Spleen (tissue), 11 donors: ENCODE measurements around the gene SMU1. TPM values are rescaled to one million over a fixed set of nuclear protein-coding genes. Genes with fewer than 3 reads are reported as not detected.
A peak's percentile ranks its signal among the peaks of the same experiment; 100 is the strongest.

ENCODE experiments used
- DNase-seq: peaks from one replicate; pipeline ENCODE4 v3.0.0-alpha.2; 2020
- H3K27ac ChIP-seq, 8 donors: fragments of 200-600 bp; sonication (generic) in 7 of 8; 1 replicate in 4 of 8; 2 replicates in 4 of 8; pipeline versions ENCODE4 v1.5.0 to v1.8.0; 2016 to 2021; ENCODE audit warnings: inconsistent platforms in 4 of 8, mild to moderate bottlenecking in 4 of 8, moderate library complexity in 1 of 8
- H3K27me3 ChIP-seq, 7 donors: fragments of 200-600 bp; sonication (generic) in 6 of 7; replicated peaks in 1 of 7; 1 replicate in 4 of 7; 2 replicates in 3 of 7; pipeline versions ENCODE4 v1.5.0 to v1.8.0; 2016 to 2021; ENCODE audit warnings: inconsistent platforms in 3 of 7, mild to moderate bottlenecking in 1 of 7
- H3K36me3 ChIP-seq, 6 donors: fragments of 200-600 bp; sonication (generic) in 5 of 6; 1 replicate in 4 of 6; 2 replicates in 2 of 6; pipeline versions ENCODE4 v1.5.0 to v1.8.0; 2016 to 2021; ENCODE audit warnings: inconsistent platforms in 2 of 6
- H3K4me1 ChIP-seq, 6 donors: fragments of 200-600 bp; sonication (generic) in 5 of 6; 1 replicate in 3 of 6; 2 replicates in 3 of 6; pipeline versions ENCODE4 v1.5.0 to v1.8.0; 2016 to 2021; ENCODE audit warnings: inconsistent platforms in 3 of 6
- H3K4me3 ChIP-seq, 8 donors: fragments of 200-600 bp; sonication (generic) in 7 of 8; 1 replicate in 4 of 8; 2 replicates in 4 of 8; pipeline versions ENCODE4 v1.5.0 to v1.8.0; 2016 to 2021; ENCODE audit warnings: inconsistent platforms in 4 of 8, mild to moderate bottlenecking in 4 of 8, moderate library complexity in 2 of 8
- H3K9me3 ChIP-seq, 8 donors: fragments of 200-600 bp; sonication (generic) in 7 of 8; 1 replicate in 4 of 8; 2 replicates in 4 of 8; pipeline versions ENCODE4 v1.5.0 to v1.8.0; 2016 to 2021; ENCODE audit warnings: inconsistent platforms in 4 of 8
- POLR2A ChIP-seq, 3 donors: fragments of 450-650 bp; IDR thresholded peaks; one replicate each; pipeline ENCODE4 v1.5.1; 2017; ENCODE audit warnings: antibody characterized with exemption in 3 of 3, mild to moderate bottlenecking in 1 of 3
- POLR2AphosphoS5 ChIP-seq, 3 donors: sonication (generic); formaldehyde crosslinking; IDR thresholded peaks; one replicate each; pipeline ENCODE4 v1.5.1; 2017; ENCODE audit warnings: antibody characterized with exemption in 3 of 3
- WGBS, 5 donors: extraction: QIAGEN DNeasy Blood & Tissue Kit in 3 of 5; methylation state at CpG; one replicate each; pipeline versions ENCODE4 v1.1.5 to v1.1.7; 2013 to 2018; 5-methylcytosine and 5-hydroxymethylcytosine counted together
- intact Hi-C: fragments of 100-400 bp; cut with DNase I; formaldehyde crosslinking; loops from one replicate; pipeline ENCODE4 v1.15.0; 2023; ENCODE audit warnings: low total_unique reads
- polyA plus RNA-seq, 3 donors: library from polyadenylated mRNA; stranded (reverse); fragments of 200-250 nt; gene quantifications; one replicate each; pipeline ENCODE4 v1.2.1, GENCODE V29; 2013
- total RNA-seq, 7 donors: library from RNA; depleted of rRNA in 3 of 7; stranded (reverse); fragments of >200 nt in 3 of 7; fragmentation: NEBNext Ultra II Directional in 4 of 7; extraction: Animal tissue kit (Norgen Biotek cat#: 25700) in 4 of 7; gene quantifications; one replicate each; pipeline versions ENCODE4 v1.1.0 to v1.2.1, GENCODE V29; 2016 to 2021
- TF ChIP-seq, protein P1 (sequence below), 11 experiments: fragments of 200-600 bp in 7 of 11; fragments of 450-650 bp in 4 of 11; sonication (generic) in 4 of 11; IDR thresholded peaks in 8 of 11; conservative IDR thresholded peaks in 3 of 11; 1 replicate in 7 of 11; 2 replicates in 4 of 11; pipeline versions ENCODE4 v1.4.0 to v1.8.0; 2016 to 2021; ENCODE audit warnings: antibody characterized with exemption in 11 of 11, inconsistent platforms in 4 of 11, mild to moderate bottlenecking in 1 of 11
- donor health status: healthy with polysubstance abuse.
- donor health status: DM: no; HTN: no; CAD: no; lungs with moderate emphysema.
- donor health status: DM: no; HTN: no; CAD: no.
- donor health status: Bipolar disorder and iron deficiency.
- donor health status: healthy.
- donor health status: DM: no; HTN: no; CAD: no.
- donor health status: DM: yes; HTN: yes; CAD: no.

Gene SMU1
- total and polyA plus RNA-seq, 10 donors = 7.2 to 23.3 (median 18.8) TPM

DNA sequence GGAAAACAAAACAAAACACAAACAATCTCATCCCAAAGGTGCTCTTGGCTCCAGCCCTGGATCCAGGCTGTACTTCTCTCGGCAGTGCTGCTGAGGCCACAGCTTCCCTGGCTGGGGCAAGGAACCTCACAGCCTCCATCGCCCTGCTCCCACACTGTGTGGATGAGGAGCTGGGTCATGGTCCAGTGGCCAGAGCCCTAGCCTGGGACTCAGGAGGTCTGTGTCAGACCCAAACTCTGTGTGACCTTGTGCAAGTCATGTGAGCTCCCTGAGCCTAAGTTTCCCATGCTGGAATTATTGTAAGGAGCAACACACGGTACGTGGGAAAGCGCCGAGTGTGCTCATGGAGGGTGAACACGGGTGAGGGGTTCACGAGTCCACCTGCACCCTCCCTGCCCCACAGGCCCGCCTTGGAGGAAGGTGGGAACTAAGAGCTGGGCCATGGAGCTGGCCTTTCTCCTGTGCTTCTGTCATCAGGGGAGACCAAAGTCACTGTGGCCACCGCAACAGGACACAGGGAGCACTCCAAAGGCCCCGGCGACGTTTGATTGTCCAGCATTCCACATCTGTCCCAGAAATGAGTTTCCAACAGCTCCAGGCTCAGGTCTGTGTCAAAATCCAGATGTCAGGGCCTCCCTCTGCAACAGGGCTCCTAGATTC, 26.2 kb upstream of the SMU1 start:
- TF ChIP-seq, protein P1, sequence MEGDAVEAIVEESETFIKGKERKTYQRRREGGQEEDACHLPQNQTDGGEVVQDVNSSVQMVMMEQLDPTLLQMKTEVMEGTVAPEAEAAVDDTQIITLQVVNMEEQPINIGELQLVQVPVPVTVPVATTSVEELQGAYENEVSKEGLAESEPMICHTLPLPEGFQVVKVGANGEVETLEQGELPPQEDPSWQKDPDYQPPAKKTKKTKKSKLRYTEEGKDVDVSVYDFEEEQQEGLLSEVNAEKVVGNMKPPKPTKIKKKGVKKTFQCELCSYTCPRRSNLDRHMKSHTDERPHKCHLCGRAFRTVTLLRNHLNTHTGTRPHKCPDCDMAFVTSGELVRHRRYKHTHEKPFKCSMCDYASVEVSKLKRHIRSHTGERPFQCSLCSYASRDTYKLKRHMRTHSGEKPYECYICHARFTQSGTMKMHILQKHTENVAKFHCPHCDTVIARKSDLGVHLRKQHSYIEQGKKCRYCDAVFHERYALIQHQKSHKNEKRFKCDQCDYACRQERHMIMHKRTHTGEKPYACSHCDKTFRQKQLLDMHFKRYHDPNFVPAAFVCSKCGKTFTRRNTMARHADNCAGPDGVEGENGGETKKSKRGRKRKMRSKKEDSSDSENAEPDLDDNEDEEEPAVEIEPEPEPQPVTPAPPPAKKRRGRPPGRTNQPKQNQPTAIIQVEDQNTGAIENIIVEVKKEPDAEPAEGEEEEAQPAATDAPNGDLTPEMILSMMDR (IDR thresholded peaks at IDR 0.05 in 8 of 11, conservative IDR thresholded peaks at IDR 0.05 in 3 of 11) = no peak
- TF ChIP-seq POLR2A (IDR thresholded peaks at IDR 0.05) (no peak), POLR2AphosphoS5 (IDR thresholded peaks at IDR 0.05) (peak in 2 of 3 donors; percentile 23 to 31)
- peak overlapping the region in 1 of 8 donors; percentile 17 for H3K27ac ChIP-seq
- H3K36me3 ChIP-seq = no peaks in the 10 kb centered on the region
- H3K27me3 ChIP-seq = no peaks in the 10 kb centered on the region
- H3K9me3 ChIP-seq = no peaks in the 10 kb centered on the region
- no peak overlapping the region for H3K4me3 ChIP-seq
- 90 to 97% (median 93%) methylated on average over 13 of the region's 13 CpGs for WGBS, 5 donors
- intact Hi-C loops = no loop called here
- H3K4me1 ChIP-seq = peaks cover 0 to 18% (median 10%) of the 10 kb centered on the region in 6 donors
- no peak for DNase-seq

DNA sequence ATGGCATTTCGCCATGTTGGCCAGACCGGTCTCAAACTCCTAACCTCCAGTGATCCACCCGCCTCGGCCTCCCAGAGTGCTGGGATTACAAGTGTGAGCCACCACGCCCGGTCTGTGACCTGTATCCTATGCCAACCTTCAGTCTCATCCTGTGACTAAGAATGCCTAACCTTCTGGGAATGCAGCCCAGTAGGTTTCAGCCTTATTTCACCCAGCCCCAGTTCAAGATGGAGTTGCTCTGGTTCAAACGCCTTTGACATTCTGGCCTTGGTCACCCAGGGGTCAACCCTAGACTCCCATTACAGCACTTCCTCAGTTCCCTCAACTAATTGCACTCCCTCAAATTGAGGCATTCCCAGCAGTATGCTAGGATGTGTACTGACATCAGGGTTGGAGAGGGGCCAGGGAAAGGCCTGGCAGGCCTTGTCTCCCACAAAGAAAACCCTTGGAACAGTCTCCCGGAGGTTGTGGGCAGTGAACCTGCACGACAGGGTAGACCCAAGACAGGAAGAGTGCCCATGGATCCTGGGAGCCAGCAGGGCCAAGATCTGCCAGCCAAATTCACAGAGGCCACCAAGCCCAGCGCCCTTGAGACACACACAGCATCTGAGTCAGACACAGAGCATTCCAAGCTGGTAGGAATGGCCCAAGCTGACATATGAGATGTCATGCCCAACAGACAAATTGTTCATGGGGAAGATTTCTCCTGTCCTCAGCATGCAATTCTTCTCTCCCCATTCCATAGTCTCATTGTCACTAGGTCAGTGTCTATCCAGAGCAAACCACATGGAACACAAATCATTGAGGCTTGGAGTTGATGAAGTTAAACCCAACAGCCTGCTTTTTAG, 24.9 kb upstream of the SMU1 start:
- 69 to 87% (median 80%) methylated on average over 10 of the region's 10 CpGs for WGBS, 5 donors
- Histone ChIP-seq H3K36me3 (no peaks in the 10 kb centered on the region), H3K4me3 (no peak overlapping the region), H3K4me1 (peaks cover 0 to 5% (median 1%) of the 10 kb centered on the region in 6 donors), H3K27ac (peak overlapping the region in 5 of 8 donors; percentile 22 to 58 (median 39)), H3K27me3 (no peaks in the 10 kb centered on the region), H3K9me3 (no peaks in the 10 kb centered on the region)
- TF ChIP-seq POLR2AphosphoS5 (IDR thresholded peaks at IDR 0.05) = peak in 1 of 3 donors; percentile 4
- no peak for TF ChIP-seq POLR2A (IDR thresholded peaks at IDR 0.05)
- TF ChIP-seq, protein P1 (IDR thresholded peaks at IDR 0.05 in 8 of 11, conservative IDR thresholded peaks at IDR 0.05 in 3 of 11) = no peak
- no peak for DNase-seq
- intact Hi-C loops = no loop called here

DNA sequence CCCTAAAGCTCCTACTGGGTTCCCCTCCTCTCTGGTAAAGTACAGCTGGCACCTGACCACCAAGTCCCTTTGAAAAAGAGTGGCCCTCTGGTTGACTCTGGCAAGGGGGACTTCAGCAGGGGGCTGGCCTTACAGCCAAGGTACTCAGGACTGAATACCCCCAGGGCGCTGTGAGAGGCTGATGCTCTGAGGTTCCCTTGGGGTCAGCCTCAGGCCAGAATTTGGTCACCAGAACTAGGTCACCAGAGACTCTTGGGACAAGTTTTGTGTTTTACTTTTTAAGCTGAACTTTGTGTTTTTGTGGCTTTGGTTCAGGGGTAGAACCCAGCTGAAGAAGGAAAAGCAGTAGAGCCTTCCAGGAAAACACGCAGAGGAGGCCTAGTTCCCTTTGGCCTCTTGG, 23.3 kb upstream of the SMU1 start:
- Histone ChIP-seq H3K4me1 (no peaks in the 10 kb centered on the region), H3K4me3 (no peak overlapping the region), H3K36me3 (no peaks in the 10 kb centered on the region), H3K27me3 (no peaks in the 10 kb centered on the region), H3K27ac (peak overlapping the region in 1 of 8 donors; percentile 9), H3K9me3 (no peaks in the 10 kb centered on the region)
- DNase-seq = no peak
- intact Hi-C loops = no loop called here
- TF ChIP-seq POLR2A (IDR thresholded peaks at IDR 0.05) (no peak), POLR2AphosphoS5 (IDR thresholded peaks at IDR 0.05) (no peak)
- TF ChIP-seq, protein P1 (IDR thresholded peaks at IDR 0.05 in 8 of 11, conservative IDR thresholded peaks at IDR 0.05 in 3 of 11) = no peak
- WGBS, 5 donors = 83 to 90% (median 84%) methylated on average over 1 to 2 of the region's 2 CpGs

DNA sequence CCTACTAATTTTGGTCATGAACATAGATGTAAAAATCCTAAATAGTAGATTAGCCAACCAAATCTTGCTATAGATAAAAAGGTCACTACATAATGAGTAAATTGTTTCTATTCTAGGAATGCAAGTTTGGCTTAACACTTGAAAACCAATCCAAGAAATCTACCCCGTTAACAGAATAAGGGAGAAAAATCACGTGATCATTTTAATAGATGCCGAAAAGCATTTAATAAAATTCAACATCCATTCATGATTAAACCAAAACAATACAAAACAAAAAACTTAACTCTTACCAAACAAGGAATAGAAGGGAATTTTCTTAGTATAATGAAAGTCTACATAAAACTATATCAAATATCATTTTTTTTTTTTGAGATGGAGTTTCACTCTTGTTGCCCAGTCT, 20.7 kb upstream of the SMU1 start:
- DNase-seq = no peak
- WGBS, 5 donors = 85 to 94% (median 90%) methylated on average over 3 of the region's 3 CpGs
- Histone ChIP-seq H3K4me3 (no peak overlapping the region), H3K36me3 (no peaks in the 10 kb centered on the region), H3K9me3 (no peaks in the 10 kb centered on the region), H3K27me3 (no peaks in the 10 kb centered on the region), H3K27ac (no peak overlapping the region), H3K4me1 (no peaks in the 10 kb centered on the region)
- TF ChIP-seq POLR2AphosphoS5 (IDR thresholded peaks at IDR 0.05) (no peak), POLR2A (IDR thresholded peaks at IDR 0.05) (no peak)
- TF ChIP-seq, protein P1 (IDR thresholded peaks at IDR 0.05 in 8 of 11, conservative IDR thresholded peaks at IDR 0.05 in 3 of 11) = no peak
- intact Hi-C loops = no loop called here
